Keratinocyte (primary cell): ENCODE data around the gene CARD11. TPM values are rescaled to one million over a fixed set of nuclear protein-coding genes. Genes with fewer than 3 reads are reported as not detected.

Experiments used
- DNase-seq: peaks from one replicate; pipeline ENCODE4 v3.0.0-alpha.2; 2011; ENCODE audit warnings: low read depth, missing footprints, low spot score
- FAIRE-seq: peaks from 2 replicates; lab custom pipeline; 2011; peaks lifted over from hg19 to GRCh38; lab: Jason Lieb, UNC
- H2AFZ ChIP-seq: 2 replicates; pipeline ENCODE4 v1.6.0; 2012; ENCODE audit warnings: low read length, control low read depth, inconsistent platforms; ENCODE audit not compliant: control insufficient read depth
- H3K27ac ChIP-seq: 2 replicates; pipeline ENCODE4 v1.5.1; 2011; ENCODE audit warnings: low read length; ENCODE audit not compliant: control insufficient read depth, insufficient read depth
- H3K27me3 ChIP-seq: 3 replicates; pipeline ENCODE4 v1.6.0; 2011; ENCODE audit warnings: low read length; ENCODE audit not compliant: control insufficient read depth, insufficient read depth; ENCODE audit errors: extremely low read depth
- H3K36me3 ChIP-seq, 2 experiments: 2 replicates in 1 of 2; 3 replicates in 1 of 2; pipeline ENCODE4 v1.5.1; 2011; ENCODE audit warnings: low read length in 2 of 2, mild to moderate bottlenecking in 1 of 2; ENCODE audit not compliant: control insufficient read depth in 2 of 2, insufficient read depth in 2 of 2; ENCODE audit errors: extremely low read depth in 1 of 2
- H3K4me1 ChIP-seq: 3 replicates; pipeline ENCODE4 v1.5.1; 2011; ENCODE audit warnings: low read length; ENCODE audit not compliant: control insufficient read depth, insufficient read depth; ENCODE audit errors: extremely low read depth
- H3K4me2 ChIP-seq: 3 replicates; pipeline ENCODE4 v1.6.0; 2011; ENCODE audit warnings: low read depth, low read length; ENCODE audit not compliant: control insufficient read depth, insufficient read depth; ENCODE audit errors: extremely low read depth
- H3K4me3 ChIP-seq, 3 experiments: fragments of 200-600 bp in 1 of 3; sonication (generic) in 1 of 3; 2 replicates in 2 of 3; 3 replicates in 1 of 3; pipeline ENCODE4 v1.5.1; 2011 to 2016; ENCODE audit warnings: low read length in 3 of 3, mild to moderate bottlenecking in 3 of 3, control low read depth in 2 of 3, inconsistent platforms in 1 of 3, low read depth in 1 of 3, mixed read lengths in 1 of 3, mixed run types in 1 of 3, moderate library complexity in 1 of 3; ENCODE audit not compliant: control insufficient read depth in 2 of 3, insufficient read depth in 2 of 3; ENCODE audit errors: extremely low read depth in 1 of 3
- H3K79me2 ChIP-seq: 2 replicates; pipeline ENCODE4 v1.6.0; 2012; ENCODE audit warnings: low read length; ENCODE audit not compliant: control insufficient read depth, insufficient read depth
- H3K9ac ChIP-seq: 3 replicates; pipeline ENCODE4 v1.6.0; 2011; ENCODE audit warnings: low read length; ENCODE audit not compliant: control insufficient read depth, insufficient read depth; ENCODE audit errors: extremely low read depth
- H3K9me1 ChIP-seq: 3 replicates; pipeline ENCODE4 v1.6.0; 2011; ENCODE audit warnings: low read length; ENCODE audit not compliant: control insufficient read depth, insufficient read depth; ENCODE audit errors: extremely low read depth
- H3K9me3 ChIP-seq: 2 replicates; pipeline ENCODE4 v1.5.1; 2012; ENCODE audit warnings: low read depth, low read length; ENCODE audit not compliant: control insufficient read depth
- H4K20me1 ChIP-seq: 3 replicates; pipeline ENCODE4 v1.6.0; 2011; ENCODE audit warnings: low read length; ENCODE audit not compliant: control insufficient read depth, insufficient read depth; ENCODE audit errors: extremely low read depth
- EZH2 ChIP-seq: IDR thresholded peaks from one replicate; pipeline ENCODE4 v1.6.1; 2012; ENCODE audit warnings: inconsistent platforms, mild to moderate bottlenecking, low read length, moderate library complexity
- dilution Hi-C: fragments of 300-500 bp; cut with MboI; formaldehyde crosslinking; loops from one replicate; pipeline ENCODE4 v1.7.0; 2020; ENCODE audit warnings: low sequenced_read_pairs; ENCODE audit not compliant: extremely low pct_ligation_motif_present
- polyA plus RNA-seq, 5 experiments: library from polyadenylated mRNA; depleted of rRNA in 3 of 5; stranded (reverse) in 3 of 5; stranded (forward) in 1 of 5; unstranded in 1 of 5; fragments of >200 nt; gene quantifications; 1 replicate in 1 of 5; 2 replicates in 3 of 5; 3 replicates in 1 of 5; pipeline versions ENCODE4 v1.2.1 to v1.2.3, GENCODE V29; 2011 to 2012; ENCODE audit warnings: missing spikeins in 2 of 5, low read depth in 1 of 5, low replicate concordance in 1 of 5
- TF ChIP-seq, protein P1 (sequence below), 3 experiments: IDR thresholded peaks in 1 of 3; conservative IDR thresholded peaks in 1 of 3; optimal IDR thresholded peaks in 1 of 3; 2 replicates in 2 of 3; 3 replicates in 1 of 3; pipeline versions ENCODE3 to v1.5.1; 2011; ENCODE audit warnings: low read length in 3 of 3, mild to moderate bottlenecking in 3 of 3, moderate library complexity in 2 of 3, control low read depth in 1 of 3, inconsistent platforms in 1 of 3; ENCODE audit not compliant: insufficient read depth in 2 of 3; ENCODE audit errors: extremely low read depth in 1 of 3

Gene CARD11
- polyA plus RNA-seq, 1 donor (not counting 4 experiments of a cell fraction or from before 2014, with no cell fraction given), result 4.3 TPM

DNA sequence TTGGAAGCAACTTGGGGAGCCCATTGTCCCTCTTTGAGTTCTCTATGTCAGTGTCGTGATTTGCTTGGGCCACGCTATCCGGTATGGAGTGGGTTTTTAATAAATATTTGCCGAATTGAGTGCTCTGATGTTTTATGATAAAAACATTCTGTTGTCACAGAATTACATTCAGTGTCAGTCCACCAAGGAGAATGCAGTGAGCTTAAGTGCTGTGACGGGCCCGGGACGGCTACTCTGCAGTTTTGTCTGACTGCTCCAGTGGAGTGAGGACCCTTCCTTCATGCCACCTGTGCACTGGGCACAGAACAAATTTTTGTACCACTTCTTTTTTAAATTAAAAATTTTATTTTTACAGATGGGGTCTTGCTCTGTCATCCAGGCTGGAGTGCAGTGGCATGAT lies 76.0 kb downstream of the CARD11 start:
- no peak overlapping the region for H2AFZ ChIP-seq
- H3K9me1 ChIP-seq, result no peaks in the 10 kb centered on the region
- no peaks in the 10 kb centered on the region for H3K27me3 ChIP-seq
- no peaks in the 10 kb centered on the region for H3K4me1 ChIP-seq
- no peak overlapping the region for H3K4me3 ChIP-seq
- dilution Hi-C loops, result no loop called here
- no peak for DNase-seq
- no peak overlapping the region for H3K9ac ChIP-seq
- no peak for FAIRE-seq
- no peaks in the 10 kb centered on the region for H3K79me2 ChIP-seq
- H3K27ac ChIP-seq, result no peak overlapping the region
- no peaks in the 10 kb centered on the region for H4K20me1 ChIP-seq
- TF ChIP-seq, protein P1, sequence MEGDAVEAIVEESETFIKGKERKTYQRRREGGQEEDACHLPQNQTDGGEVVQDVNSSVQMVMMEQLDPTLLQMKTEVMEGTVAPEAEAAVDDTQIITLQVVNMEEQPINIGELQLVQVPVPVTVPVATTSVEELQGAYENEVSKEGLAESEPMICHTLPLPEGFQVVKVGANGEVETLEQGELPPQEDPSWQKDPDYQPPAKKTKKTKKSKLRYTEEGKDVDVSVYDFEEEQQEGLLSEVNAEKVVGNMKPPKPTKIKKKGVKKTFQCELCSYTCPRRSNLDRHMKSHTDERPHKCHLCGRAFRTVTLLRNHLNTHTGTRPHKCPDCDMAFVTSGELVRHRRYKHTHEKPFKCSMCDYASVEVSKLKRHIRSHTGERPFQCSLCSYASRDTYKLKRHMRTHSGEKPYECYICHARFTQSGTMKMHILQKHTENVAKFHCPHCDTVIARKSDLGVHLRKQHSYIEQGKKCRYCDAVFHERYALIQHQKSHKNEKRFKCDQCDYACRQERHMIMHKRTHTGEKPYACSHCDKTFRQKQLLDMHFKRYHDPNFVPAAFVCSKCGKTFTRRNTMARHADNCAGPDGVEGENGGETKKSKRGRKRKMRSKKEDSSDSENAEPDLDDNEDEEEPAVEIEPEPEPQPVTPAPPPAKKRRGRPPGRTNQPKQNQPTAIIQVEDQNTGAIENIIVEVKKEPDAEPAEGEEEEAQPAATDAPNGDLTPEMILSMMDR (optimal IDR thresholded peaks at IDR 0.05 in 1 of 3, IDR thresholded peaks at IDR 0.05 in 1 of 3, conservative IDR thresholded peaks at IDR 0.05 in 1 of 3; ENCODE audit: extremely low read depth in 1 of 3, insufficient read depth in 2 of 3, low read length in 3 of 3), result no peak
- no peak for TF ChIP-seq EZH2
- H3K36me3 ChIP-seq, result no peaks in the 10 kb centered on the region
- H3K4me2 ChIP-seq, result no peak overlapping the region
- peaks cover 2% of the 10 kb centered on the region for H3K9me3 ChIP-seq

DNA sequence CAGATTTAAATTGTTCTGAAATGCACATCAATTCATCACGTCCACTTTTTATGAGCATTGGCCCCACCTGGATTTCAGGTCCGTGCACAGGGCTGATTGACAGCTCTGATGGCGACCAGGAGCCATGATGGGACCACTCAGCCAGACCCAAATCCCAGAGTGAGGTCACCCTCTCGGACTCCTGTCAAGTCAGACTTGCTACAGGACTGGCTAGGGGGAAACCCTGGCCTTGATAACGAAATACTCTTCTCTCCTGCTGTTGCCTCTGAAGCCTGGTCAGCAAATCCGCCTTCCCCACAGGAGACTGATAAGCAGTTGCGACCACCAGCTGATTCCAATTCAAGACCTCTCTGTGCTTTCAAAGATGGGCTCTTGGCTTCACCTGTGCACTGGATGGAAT lies 76.4 kb downstream of the CARD11 start:
- no peaks in the 10 kb centered on the region for H3K79me2 ChIP-seq
- H4K20me1 ChIP-seq, result no peaks in the 10 kb centered on the region
- H3K9me3 ChIP-seq, result peaks cover 2% of the 10 kb centered on the region
- FAIRE-seq (no peak), DNase-seq (no peak)
- dilution Hi-C loops, result no loop called here
- H3K9ac ChIP-seq, result no peak overlapping the region
- no peaks in the 10 kb centered on the region for H3K4me1 ChIP-seq
- H3K9me1 ChIP-seq, result no peaks in the 10 kb centered on the region
- no peak overlapping the region for H2AFZ ChIP-seq
- no peak overlapping the region for H3K4me3 ChIP-seq
- H3K27ac ChIP-seq, result no peak overlapping the region
- no peaks in the 10 kb centered on the region for H3K27me3 ChIP-seq
- TF ChIP-seq, protein P1 (optimal IDR thresholded peaks at IDR 0.05 in 1 of 3, IDR thresholded peaks at IDR 0.05 in 1 of 3, conservative IDR thresholded peaks at IDR 0.05 in 1 of 3; ENCODE audit: extremely low read depth in 1 of 3, insufficient read depth in 2 of 3, low read length in 3 of 3), result no peak
- TF ChIP-seq EZH2, result no peak
- no peaks in the 10 kb centered on the region for H3K36me3 ChIP-seq
- H3K4me2 ChIP-seq, result no peak overlapping the region
